Measurements from ENCODE around the gene COL6A2.

GRCh38 chr21:46064870-46065214, 33.1 kb upstream of the COL6A2 start:
- TF ChIP-seq CTCF (IDR thresholded peaks at IDR 0.05): no peak
- no peak for TF ChIP-seq POLR2A (IDR thresholded peaks at IDR 0.05)

All from prostate gland (tissue), 2 donors.